Fibroblast of skin of back (primary cell): ENCODE data around the gene CNOT9.

Experiments used
- DNase-seq: peaks from one replicate; pipeline ENCODE4 v3.0.0-alpha.2; 2013

Gene CNOT9

GRCh38 chr2:218578272-218578877, 9.7 kb downstream of the CNOT9 start:
- no peak for DNase-seq

GRCh38 chr2:218582076-218582475, 13.4 kb downstream of the CNOT9 start:
- DNase-seq = peak; percentile 89

- DNase-seq = no peak
Observed at GRCh38 chr2:218583983-218584850, 15.6 kb downstream of the CNOT9 start.

DNA sequence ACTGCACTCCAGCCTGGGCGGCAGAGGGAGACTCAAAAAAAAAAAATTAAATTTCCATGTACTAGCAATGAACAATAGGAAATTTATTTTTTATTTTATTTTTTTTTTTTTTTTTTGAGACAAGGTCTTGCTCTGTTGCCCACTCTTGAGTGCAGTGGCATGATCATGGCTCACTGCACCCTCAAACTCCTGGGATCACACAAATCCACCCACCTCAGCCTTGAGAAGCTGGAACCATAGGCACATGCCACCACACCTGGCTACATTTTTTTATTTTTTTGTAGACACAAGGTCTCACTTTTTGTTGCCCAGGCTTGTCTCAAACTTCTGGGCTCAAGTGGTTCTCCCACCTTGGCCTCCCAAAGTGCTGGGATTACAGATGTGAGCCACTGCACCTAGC, 16.9 kb downstream of the CNOT9 start:
- DNase-seq = no peak

DNA sequence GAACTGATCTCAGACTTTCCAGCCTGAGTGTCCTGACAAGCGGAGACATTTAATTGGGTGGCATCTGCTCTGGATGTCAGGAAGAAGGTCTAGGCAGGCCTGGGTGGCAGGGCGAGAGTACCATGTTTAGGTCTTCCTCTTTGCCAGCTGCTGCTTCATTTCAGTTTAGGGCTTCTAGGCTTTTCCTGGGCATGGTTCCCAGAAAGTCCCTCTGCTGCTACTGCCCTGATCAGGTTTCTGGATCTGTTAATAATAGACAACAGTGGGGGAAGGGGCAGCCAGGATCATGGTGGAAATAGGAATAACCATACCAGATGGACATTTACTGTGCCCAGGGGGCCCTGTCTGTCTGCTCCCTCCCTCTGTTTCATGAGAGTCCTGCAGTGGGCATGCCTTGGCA, 36.8 kb downstream of the CNOT9 start:
- peak; percentile 40 for DNase-seq

- peak; percentile 85 for DNase-seq
Observed at GRCh38 chr2:218607436-218608115, 38.9 kb downstream of the CNOT9 start, which contains the start of gene PLCD4. Gene PLCD4, plus strand, starts transcription at chr2:218607899. Its CDS starts 7,841 bp downstream, at chr2:218615740.

GRCh38 chr2:218615868-218616315, 47.3 kb downstream of the CNOT9 start:
- DNase-seq = no peak

DNA sequence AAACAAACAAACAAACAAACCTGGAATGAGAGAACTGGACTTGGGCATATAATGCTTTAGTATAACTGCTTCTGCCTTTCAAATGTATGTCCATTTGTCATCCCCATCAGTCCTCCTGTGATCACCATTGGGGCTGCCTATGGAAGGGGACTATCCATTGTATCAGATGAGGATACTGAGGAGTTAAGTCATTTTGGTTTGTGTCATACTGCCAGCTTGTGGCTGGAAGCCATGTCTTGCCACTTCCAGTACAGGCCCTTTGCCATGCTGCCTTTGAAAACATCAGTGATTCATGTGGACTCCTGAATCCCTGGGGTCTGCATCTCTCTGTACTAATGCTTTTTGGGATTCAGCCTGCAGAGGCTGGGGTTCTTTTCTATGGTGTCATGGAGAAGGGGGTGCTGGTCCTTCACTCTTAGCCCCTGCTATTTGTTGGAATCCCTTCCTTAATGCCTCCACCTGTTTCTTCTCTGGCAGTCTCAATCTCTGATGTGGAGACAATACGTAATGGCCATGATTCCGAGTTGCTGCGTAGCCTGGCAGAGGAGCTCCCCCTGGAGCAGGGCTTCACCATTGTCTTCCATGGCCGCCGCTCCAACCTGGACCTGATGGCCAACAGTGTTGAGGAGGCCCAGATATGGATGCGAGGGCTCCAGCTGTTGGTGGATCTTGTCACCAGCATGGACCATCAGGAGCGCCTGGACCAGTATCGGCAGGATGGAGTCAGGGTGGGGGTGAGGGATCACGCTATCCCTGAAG, 49.6 kb downstream of the CNOT9 start:
- DNase-seq = peak; percentile 26

GRCh38 chr2:218621007-218621406, 52.4 kb downstream of the CNOT9 start:
- DNase-seq = no peak

DNA sequence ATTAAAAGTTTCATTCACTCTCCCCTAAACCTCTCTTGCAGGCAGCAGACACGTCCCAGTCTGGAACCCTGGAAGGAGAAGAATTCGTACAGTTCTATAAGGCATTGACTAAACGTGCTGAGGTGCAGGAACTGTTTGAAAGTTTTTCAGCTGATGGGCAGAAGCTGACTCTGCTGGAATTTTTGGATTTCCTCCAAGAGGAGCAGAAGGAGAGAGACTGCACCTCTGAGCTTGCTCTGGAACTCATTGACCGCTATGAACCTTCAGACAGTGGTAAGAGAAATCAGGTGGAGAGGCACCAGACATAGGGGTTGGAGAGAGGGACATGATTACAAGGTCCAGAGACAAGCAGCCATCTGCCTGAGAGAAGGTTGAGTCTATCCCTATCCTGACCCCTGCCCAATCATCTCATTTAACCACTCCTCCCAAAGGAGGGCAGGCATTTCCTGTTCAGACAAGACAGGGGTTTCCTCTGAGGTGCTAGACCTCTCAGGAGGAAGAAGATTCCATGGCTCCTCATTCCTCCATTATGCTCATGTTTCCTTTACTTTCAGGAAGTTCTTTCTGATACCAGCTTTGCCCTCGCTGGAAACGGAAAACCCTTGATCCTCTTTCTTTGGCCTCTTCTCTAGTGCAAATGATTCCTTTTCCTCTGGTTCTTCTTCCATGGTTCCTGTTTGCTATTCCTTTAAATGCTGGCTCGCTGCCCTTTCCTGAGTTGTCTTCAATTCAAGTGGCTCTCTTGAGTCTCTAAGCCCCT, 54.1 kb downstream of the CNOT9 start:
- peak; percentile 42 for DNase-seq

- no peak for DNase-seq
Observed at GRCh38 chr2:218623366-218623705, 54.7 kb downstream of the CNOT9 start.

- DNase-seq = no peak
Observed at GRCh38 chr2:218626369-218626768, 57.7 kb downstream of the CNOT9 start.

DNA sequence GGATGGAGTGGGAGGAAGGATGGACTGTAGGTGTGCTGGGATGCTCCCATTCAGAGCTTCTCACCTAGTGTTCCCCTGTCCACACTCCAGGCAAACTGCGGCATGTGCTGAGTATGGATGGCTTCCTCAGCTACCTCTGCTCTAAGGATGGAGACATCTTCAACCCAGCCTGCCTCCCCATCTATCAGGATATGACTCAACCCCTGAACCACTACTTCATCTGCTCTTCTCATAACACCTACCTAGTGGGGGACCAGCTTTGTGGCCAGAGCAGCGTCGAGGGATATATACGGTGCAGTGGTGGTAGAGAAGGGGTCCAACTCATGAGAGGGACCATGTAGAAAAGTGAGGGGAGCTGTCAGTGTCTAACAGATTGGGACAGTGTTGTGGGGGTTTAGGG, 59.3 kb downstream of the CNOT9 start:
- DNase-seq = no peak

DNA sequence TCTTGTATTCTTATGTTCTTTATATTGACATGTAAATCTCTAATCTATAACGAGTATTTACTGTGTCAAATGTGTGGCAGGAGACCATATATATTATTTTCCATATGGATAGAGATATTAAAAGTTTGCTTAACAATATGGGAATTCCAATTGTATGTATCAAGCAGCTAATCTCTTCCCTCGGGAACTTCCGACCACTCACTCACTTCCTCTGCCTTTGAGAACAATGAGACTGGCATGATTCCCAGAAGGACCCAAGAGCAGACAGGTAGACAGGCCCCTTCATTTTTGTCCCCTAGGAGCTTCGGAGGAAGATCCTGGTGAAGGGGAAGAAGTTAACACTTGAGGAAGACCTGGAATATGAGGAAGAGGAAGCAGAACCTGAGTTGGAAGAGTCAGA, 63.2 kb downstream of the CNOT9 start:
- peak; percentile 62 for DNase-seq

GRCh38 chr2:218635719-218636118, 67.1 kb downstream of the CNOT9 start:
- DNase-seq = no peak

- DNase-seq = no peak
Observed at GRCh38 chr2:218638372-218638771, 69.7 kb downstream of the CNOT9 start.

- no peak for DNase-seq
Observed at GRCh38 chr2:218642121-218642656, 73.5 kb downstream of the CNOT9 start.

DNA sequence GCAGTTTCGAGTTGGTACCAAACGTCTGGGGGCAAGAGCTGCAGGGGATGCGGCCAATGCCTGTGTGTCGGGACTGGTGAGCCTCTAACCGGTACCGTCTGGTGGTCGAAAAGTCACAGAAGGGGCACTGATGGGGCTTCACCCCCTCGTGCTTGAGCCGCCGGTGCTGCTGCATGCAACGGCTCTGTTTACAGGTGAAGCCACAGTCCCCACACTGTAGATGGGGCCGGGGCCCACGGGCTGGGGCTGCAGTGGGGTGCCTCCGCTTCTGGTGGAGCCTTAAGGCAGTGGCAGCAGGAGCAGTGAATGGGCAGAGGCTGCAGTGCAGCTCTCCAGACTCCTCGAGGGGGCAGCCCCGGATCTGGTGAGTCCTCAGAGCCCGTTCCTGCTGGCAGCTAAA, 74.1 kb downstream of the CNOT9 start:
- no peak for DNase-seq

GRCh38 chr2:218643751-218644310, 75.2 kb downstream of the CNOT9 start:
- no peak for DNase-seq

GRCh38 chr2:218644721-218645120, 76.1 kb downstream of the CNOT9 start:
- DNase-seq = no peak

DNA sequence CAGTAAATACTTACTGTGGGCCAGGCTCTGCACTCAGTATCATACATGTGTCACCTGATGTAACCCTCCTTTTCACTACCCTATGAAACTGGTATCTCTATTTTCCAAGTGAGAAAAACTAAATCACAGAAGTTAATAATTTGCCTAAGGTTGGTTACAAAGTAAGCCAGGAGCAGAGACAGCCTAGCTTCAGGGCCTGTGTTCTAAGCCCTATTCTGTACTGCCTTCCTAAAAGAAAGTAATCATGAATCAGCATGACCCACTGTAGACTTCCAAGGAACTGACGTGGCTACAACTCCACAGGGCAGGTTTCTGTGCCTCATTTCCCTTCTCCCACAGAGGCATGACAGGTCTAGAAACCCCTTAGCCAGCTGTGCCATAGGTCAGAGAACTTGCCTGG, 76.5 kb downstream of the CNOT9 start:
- DNase-seq = no peak
